Fibroblast of mammary gland (primary cell): ENCODE measurements around the gene TRIM31.

Experiments used
- DNase-seq: peaks from one replicate; pipeline ENCODE4 v3.0.0-alpha.2; 2010; ENCODE audit warnings: low read depth
- H3K4me3 ChIP-seq: 2 replicates; pipeline ENCODE4 v1.5.1; 2011; ENCODE audit warnings: low read depth, mild to moderate bottlenecking, low read length, moderate library complexity; ENCODE audit not compliant: control insufficient read depth
- TF ChIP-seq, protein P1 (sequence below): conservative IDR thresholded peaks from 2 replicates; pipeline ENCODE4 v1.5.1; 2011; ENCODE audit warnings: low read depth, low read length, inconsistent platforms; ENCODE audit not compliant: control insufficient read depth, insufficient read depth

TRIM31 gene

DNA sequence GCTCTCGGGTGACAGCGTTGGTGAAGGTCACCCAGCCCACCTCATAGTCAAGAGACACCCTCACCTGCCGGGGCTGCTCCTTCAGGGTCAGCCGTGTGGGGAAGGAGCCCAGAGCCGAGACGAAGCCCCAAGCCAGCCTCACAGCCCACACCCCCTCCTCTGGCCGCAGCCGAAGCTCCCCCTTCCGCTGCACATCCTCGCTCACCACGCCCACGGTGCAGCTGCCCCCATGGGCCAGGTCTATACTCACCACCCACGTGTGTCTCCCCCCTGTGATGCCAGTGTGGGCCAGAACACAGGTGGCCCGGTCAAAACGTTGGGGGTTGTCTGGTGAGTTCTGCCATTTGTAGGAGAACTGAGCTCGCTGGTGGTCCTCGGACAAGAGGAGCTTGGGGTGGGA is 41.2 kb upstream of the TRIM31 start:
- no peak for DNase-seq
- TF ChIP-seq, protein P1, sequence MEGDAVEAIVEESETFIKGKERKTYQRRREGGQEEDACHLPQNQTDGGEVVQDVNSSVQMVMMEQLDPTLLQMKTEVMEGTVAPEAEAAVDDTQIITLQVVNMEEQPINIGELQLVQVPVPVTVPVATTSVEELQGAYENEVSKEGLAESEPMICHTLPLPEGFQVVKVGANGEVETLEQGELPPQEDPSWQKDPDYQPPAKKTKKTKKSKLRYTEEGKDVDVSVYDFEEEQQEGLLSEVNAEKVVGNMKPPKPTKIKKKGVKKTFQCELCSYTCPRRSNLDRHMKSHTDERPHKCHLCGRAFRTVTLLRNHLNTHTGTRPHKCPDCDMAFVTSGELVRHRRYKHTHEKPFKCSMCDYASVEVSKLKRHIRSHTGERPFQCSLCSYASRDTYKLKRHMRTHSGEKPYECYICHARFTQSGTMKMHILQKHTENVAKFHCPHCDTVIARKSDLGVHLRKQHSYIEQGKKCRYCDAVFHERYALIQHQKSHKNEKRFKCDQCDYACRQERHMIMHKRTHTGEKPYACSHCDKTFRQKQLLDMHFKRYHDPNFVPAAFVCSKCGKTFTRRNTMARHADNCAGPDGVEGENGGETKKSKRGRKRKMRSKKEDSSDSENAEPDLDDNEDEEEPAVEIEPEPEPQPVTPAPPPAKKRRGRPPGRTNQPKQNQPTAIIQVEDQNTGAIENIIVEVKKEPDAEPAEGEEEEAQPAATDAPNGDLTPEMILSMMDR = no peak
- no peak overlapping the region for H3K4me3 ChIP-seq

DNA sequence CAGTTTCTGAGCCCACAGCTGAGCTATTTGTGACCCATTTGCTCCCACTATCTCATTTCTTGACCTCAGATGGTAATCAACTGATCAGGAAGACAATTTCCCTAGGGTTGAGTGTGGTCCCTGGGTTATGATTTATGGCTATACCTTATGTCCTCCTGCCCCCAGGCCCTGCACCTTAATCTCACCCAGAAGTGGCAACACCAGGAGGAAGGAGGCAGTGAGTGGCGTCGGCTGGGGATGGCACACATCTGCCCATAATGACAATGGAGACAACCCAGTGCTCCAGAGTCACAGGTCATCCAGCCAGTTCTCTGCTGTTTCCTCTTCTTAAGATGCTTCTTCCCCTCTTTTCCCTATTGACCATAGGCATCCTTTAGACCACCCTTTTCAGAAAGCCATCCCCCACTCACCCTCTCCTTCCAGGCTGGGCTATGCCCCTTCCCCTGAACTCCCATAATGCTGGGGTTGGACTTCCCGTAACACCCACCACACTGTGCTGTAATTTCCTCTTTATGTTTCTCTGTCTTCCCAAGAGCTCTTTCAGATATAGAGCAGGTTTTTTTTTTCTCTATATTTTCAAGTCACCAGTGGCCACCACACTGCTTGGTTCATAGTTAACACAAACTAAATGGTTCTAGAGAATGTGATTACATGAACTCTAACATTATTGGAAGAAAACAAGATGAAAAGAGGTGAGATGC is 40.2 kb upstream of the TRIM31 start:
- DNase-seq = no peak
- no peak overlapping the region for H3K4me3 ChIP-seq
- TF ChIP-seq, protein P1 = no peak

DNA sequence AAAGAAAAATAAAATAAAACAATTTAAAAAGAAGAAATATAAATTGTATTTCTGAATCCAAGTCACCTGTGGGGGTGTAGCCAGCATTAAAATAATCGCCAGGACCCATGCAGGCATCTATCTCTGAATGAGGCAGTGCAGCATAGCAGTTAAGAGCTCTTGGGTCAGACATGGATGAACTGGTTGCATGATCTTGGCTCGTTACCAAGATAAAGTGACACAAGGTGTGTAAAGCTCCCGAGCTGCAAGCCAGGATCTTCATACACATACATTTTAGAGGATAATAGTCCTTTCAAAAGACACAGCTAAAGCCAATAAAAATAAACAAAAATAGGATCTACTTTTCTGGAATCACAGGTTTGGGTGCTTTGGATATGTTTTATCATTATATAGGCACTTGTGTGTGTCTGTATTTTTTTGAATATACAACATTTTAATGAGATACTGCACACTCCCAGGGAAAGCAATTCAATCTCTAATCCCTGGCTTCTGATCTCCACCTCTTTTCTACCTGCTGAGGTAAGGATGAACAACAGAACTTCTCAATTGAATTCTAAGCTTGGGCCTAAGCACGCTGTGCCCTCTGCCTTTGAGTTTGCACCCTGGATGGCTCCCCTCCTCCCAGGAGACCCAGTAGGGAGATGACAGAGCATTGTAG is 39.3 kb upstream of the TRIM31 start:
- DNase-seq = no peak
- H3K4me3 ChIP-seq = no peak overlapping the region
- TF ChIP-seq, protein P1 = no peak

DNA sequence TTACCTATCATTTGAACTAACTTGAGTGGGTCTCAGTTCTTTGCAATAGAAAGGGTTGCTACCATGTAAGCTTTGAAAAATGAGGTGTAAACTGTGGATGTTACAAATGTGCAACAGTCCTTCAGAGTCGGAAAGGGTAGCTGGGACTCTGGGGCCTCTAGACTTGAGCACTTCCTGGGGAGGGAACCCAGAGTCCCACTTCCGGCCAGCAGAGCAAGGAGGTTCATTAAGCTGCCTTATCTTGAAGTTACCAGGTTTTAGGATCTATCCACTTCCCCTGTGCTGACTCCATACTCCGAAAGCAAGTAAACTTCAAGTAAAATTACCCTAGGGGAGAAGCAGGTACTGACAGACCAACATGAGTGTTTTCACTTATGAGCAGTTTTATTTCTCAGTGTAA is 38.7 kb upstream of the TRIM31 start:
- no peak overlapping the region for H3K4me3 ChIP-seq
- TF ChIP-seq, protein P1 = no peak
- no peak for DNase-seq

DNA sequence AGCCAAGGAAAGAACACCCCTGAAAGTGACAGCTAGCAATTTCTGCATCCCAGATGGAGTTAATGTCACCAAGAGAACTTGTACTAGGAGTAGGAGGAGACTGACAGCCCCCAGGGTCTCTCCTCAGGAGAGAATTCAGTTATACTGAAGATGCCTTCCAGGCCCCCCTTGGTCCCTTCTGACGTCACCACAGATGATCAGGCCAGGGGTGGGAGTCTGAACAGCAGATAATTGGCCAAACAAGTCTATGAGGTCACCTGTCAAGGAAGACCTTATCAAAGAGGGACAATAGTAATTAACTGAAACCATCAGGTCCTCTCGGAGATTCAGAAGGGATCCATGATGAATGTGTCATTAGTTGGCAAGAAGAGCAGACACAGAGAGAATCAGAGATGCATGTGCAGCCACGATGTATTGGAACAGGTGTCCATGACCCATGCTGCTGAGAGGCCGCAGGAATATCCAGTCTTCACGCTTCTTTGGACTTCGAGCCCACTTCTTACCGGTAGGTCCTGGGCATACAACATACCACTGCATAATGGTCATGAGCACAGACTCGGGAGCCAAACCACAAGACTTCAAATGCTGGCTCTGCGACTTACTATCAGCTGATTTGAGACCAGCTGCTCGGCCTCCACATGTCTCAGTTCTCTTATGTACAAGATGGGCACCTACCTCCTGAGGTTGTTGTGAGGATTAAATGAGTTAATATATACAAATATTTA is 37.9 kb upstream of the TRIM31 start:
- no peak overlapping the region for H3K4me3 ChIP-seq
- DNase-seq = no peak
- TF ChIP-seq, protein P1 = no peak

DNA sequence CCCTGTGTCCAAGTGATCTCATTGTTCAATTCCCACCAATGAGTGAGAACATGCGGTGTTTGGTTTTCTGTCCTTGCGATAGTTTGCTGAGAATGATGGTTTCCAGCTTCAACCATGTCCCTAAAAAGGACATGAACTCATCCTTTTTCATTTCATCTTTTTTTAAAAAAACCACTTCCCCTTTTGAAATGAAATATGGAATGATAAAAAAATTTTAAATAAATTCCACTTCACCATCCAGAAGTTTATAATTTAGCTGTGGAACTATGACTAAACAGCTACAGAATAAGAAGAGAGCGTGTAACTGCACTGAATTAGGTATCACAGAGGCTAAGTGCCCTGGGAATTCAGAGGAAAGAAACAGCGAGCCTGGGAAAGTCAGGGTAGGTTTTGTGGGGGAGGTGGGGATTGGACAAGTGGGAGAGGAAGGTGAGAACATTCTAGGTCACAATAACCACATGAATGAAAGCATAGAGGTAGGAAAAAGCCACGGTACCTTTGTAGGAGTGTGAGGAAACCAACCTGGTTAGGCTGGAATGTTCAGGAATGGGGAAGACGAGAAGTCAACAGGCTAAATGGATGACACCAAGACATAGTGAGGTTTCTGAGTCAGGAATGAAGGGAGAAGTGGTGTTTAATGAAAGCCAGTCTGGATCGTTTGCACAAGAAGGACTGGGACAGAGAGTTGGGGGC is 37.1 kb upstream of the TRIM31 start:
- no peak for DNase-seq
- H3K4me3 ChIP-seq = no peak overlapping the region
- TF ChIP-seq, protein P1 = no peak
